GM12873 (cell line): ENCODE results near the gene GSTP1.

Source experiments
- TF ChIP-seq, protein P1 (sequence below): IDR thresholded peaks from 2 replicates; pipeline ENCODE4 v1.5.1; 2012; ENCODE audit warnings: low read depth, mild to moderate bottlenecking, moderate library complexity, low read length, control low read depth; ENCODE audit not compliant: insufficient read depth; ENCODE audit errors: missing control alignments

GSTP1 gene

DNA sequence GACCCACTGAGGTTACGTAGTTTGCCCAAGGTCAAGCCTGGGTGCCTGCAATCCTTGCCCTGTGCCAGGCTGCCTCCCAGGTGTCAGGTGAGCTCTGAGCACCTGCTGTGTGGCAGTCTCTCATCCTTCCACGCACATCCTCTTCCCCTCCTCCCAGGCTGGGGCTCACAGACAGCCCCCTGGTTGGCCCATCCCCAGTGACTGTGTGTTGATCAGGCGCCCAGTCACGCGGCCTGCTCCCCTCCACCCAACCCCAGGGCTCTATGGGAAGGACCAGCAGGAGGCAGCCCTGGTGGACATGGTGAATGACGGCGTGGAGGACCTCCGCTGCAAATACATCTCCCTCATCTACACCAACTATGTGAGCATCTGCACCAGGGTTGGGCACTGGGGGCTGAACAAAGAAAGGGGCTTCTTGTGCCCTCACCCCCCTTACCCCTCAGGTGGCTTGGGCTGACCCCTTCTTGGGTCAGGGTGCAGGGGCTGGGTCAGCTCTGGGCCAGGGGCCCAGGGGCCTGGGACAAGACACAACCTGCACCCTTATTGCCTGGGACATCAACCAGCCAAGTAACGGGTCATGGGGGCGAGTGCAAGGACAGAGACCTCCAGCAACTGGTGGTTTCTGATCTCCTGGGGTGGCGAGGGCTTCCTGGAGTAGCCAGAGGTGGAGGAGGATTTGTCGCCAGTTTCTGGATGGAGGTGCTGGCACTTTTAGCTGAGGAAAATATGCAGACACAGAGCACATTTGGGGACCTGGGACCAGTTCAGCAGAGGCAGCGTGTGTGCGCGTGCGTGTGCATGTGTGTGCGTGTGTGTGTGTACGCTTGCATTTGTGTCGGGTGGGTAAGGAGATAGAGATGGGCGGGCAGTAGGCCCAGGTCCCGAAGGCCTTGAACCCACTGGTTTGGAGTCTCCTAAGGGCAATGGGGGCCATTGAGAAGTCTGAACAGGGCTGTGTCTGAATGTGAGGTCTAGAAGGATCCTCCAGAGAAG lies 1.6 kb downstream of the GSTP1 start:
- TF ChIP-seq, protein P1, sequence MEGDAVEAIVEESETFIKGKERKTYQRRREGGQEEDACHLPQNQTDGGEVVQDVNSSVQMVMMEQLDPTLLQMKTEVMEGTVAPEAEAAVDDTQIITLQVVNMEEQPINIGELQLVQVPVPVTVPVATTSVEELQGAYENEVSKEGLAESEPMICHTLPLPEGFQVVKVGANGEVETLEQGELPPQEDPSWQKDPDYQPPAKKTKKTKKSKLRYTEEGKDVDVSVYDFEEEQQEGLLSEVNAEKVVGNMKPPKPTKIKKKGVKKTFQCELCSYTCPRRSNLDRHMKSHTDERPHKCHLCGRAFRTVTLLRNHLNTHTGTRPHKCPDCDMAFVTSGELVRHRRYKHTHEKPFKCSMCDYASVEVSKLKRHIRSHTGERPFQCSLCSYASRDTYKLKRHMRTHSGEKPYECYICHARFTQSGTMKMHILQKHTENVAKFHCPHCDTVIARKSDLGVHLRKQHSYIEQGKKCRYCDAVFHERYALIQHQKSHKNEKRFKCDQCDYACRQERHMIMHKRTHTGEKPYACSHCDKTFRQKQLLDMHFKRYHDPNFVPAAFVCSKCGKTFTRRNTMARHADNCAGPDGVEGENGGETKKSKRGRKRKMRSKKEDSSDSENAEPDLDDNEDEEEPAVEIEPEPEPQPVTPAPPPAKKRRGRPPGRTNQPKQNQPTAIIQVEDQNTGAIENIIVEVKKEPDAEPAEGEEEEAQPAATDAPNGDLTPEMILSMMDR = no peak

DNA sequence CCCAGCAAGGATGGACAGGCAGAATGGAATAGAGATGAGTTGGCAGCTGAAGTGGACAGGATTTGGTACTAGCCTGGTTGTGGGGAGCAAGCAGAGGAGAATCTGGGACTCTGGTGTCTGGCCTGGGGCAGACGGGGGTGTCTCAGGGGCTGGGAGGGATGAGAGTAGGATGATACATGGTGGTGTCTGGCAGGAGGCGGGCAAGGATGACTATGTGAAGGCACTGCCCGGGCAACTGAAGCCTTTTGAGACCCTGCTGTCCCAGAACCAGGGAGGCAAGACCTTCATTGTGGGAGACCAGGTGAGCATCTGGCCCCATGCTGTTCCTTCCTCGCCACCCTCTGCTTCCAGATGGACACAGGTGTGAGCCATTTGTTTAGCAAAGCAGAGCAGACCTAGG lies 2.3 kb downstream of the GSTP1 start:
- TF ChIP-seq, protein P1 = no peak

DNA sequence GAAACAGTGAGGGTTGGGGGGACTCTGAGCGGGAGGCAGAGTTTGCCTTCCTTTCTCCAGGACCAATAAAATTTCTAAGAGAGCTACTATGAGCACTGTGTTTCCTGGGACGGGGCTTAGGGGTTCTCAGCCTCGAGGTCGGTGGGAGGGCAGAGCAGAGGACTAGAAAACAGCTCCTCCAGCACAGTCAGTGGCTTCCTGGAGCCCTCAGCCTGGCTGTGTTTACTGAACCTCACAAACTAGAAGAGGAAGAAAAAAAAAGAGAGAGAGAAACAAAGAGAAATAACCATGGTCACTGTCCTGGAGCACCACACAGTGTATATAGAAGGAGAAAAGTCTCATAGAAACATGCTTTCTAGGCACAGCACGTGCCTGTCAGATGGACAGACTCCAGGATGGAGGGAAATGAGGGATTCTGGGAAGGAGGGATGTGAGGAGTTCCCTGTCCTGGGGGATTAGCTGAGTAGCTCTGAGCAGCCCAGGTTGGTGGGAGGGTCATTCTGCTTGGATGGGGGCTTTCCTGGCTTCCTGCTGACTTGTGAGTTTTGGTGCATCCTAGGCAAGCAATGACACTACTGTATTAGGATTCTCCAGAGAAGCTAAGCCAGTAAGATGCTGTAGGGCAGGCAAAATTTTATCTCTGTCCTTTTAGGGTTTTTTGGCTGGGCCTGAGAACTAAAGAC lies 3.1 kb downstream of the GSTP1 start:
- TF ChIP-seq, protein P1 = no peak

DNA sequence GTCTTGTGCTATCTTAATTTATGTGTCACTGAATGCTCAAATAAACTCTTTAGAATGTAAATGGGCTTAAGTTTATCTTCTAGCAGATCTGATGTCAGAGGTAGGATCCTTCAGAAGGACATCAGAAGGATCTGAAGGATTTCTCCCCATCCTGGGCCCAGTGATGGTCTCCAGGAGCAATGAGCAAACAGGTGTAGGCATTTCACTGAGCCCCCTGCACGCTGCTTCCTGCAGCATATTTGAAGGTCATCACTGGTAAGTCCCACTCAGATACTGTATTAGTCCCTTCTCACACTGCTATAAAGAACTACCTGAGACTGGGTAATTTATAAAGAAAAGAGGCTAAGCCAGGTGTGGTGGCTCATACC lies 4.5 kb downstream of the GSTP1 start:
- TF ChIP-seq, protein P1 = no peak

DNA sequence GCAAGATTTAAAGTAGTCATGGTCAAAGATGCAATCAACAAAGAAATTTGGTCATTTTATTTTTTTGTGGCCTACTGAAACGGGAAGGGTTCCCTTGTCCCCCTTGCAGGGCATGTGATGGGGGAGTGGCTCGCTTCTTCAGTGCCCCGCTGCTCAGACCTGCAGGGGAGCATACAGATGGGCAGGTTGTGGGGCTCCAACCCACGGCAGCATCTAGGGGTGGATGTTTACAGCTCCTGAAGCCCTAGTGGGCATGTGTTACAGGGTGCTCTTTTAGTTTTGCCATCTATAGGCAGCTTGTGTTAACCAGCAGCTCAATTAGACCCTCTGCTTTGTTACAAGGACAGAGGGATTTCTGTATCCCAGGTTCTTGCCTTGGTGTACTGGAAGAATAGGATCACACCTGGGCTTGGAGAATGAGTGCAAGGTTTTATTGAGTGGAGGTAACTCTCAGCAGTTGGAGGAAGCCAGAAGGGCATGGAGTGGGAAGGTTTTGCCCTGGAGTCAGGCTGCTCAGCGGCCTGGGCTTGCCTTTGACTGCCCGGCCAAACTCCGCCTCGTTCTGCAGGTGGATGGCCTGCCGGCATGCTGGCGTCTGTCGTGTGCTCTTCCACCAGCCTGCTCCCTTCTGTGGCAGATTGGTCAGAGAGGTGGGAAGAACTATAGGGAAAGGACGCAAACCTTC lies 9.4 kb downstream of the GSTP1 start:
- TF ChIP-seq, protein P1 = no peak

DNA sequence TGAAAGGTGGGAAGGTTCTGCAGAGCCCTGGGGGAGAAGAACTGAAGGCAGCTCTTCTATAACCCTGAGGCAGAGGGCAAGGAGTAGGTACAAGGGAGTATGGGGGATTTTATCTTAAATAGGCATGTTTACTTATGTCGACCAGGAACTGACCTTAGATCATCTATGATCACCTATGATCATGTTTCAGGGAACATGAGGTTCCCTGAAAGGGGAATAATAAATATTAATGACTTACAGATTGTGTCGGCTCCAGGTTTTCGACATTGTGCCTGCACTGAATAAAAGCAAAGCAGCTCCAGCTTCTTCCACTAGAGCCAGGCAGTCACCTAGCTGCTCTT lies 9.9 kb downstream of the GSTP1 start:
- TF ChIP-seq, protein P1 = no peak

DNA sequence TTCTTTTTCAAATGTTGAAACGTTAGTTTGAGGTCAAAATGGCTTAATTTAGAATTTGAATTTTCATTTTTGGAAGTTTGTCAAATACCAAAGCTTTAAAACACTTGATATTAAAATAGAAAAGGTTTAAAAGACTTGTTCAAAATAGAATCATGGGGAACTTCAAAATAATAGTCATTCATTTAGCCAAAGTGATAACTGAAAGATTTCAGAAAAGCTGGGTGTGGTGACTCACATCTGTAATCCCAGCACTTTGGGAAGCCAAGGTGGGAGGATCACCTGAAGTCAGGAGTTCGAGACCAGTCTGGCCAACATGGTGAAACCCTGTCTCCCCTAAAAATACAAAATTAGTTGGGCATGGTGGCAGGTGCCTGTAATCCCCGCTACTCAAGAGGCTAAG lies 10.9 kb downstream of the GSTP1 start:
- TF ChIP-seq, protein P1 = no peak
